HPDE6-E6E7 (cell line): ENCODE data around the gene RNF207.

Experiments
- DNase-seq: peaks from one replicate; pipeline ENCODE4 v3.0.0; 2011; ENCODE audit warnings: missing footprints; ENCODE audit errors: extremely low spot score

RNF207 gene

DNA sequence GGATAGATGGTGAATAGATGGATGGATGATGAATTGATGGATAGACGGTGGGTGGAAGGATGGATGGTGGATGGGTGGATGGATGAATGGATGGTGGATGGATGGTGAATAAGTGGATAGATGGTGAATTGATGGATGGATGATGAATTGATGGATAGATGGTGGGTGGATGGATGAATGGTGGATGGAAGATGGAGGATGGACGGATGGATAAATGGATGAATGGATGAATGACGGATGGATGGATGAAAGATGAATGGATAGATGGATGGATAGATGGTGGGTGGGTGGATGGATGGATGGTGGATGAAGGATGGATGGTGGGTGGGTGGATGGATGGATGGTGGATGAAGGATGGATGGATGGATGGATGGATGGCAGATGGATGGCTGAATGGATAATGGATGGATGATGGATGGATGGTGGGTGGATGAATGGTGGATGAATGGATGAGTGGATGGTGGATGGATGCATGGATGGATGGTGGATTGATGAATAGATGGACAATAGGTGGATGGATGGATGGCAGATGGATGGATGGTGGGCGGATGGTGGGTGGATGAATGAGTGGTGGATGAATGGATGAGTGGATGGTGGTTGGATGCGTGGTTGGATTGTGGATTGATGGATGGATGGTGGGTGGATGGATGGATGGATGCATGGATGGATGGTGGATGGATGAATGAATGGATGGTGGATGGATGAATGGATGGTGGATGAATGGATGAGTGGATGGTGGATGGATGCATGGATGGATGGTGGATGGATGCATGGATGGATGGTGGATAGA is 31.1 kb upstream of the RNF207 start:
- no peak for DNase-seq

DNA sequence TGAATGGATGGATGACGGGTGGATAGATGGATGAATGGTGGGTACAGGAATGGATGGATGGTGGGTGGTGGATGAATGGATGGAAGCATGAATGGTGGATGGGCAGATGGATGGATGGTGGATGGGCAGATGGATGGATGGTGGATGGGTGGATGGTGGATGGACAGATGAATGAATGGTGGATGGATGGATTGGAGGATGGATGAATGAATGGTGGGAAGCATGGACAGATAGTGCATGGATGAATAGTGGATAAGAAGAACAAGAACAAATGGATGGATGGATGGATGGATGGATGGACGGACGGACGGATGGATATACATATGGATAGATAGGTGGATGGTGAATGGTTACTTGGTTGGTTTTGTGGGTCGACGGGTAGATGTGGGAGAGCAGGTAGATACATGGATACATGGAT is 30.5 kb upstream of the RNF207 start:
- DNase-seq: no peak

DNA sequence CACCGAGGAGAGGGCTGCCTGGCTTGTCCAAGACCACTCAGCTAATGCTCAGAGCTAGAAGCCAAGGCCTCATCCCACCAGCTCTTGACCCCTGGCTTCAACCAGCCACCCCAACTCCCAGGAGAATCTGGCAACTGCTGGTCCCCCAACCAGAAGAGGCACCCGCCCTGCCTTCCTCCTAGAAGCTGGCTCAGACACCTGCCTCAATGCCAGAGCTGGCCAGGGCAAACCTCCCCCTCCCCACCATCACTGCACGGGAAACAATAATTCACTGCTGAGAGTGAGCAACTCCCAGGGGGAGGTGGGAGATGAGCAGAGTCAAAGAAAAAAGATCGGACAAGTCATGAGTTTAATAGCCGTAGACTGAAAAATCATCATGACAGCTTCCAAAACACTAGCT is 29.1 kb upstream of the RNF207 start:
- DNase-seq: no peak

DNA sequence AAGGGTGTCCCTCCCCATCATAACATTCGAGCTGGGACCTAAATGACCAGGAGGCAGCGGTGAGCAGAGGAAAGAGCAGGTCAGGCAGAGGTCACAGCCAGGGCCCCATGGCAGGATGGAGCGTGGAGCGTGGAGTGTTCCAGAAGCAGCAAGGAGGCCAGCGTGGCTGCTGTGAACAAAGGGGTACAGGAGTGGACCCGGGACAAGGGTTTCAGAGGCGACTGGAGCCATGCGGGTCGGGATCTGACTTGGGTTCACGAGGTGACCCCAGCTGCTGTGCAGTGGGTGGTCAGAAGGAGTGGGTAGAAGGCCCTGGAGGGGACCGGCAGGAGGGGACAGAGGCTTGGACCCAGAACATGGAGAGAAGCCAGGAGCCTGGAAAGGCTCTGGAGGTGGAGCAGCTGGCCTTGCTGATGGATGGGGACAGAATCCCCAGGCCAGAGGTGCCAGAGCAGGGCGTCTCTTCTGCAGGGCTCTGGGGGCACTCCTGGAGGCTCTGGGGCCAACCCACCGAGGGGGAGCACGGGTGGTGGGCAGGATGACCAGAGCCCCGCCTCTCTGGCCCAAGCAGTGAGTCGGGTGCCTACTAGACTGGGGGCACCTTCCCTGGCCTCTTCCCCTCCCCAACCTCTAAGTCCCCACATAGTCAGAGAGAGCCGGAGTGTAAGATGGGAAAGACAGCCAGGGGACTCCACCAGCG is 28.1 kb upstream of the RNF207 start:
- DNase-seq: no peak

DNA sequence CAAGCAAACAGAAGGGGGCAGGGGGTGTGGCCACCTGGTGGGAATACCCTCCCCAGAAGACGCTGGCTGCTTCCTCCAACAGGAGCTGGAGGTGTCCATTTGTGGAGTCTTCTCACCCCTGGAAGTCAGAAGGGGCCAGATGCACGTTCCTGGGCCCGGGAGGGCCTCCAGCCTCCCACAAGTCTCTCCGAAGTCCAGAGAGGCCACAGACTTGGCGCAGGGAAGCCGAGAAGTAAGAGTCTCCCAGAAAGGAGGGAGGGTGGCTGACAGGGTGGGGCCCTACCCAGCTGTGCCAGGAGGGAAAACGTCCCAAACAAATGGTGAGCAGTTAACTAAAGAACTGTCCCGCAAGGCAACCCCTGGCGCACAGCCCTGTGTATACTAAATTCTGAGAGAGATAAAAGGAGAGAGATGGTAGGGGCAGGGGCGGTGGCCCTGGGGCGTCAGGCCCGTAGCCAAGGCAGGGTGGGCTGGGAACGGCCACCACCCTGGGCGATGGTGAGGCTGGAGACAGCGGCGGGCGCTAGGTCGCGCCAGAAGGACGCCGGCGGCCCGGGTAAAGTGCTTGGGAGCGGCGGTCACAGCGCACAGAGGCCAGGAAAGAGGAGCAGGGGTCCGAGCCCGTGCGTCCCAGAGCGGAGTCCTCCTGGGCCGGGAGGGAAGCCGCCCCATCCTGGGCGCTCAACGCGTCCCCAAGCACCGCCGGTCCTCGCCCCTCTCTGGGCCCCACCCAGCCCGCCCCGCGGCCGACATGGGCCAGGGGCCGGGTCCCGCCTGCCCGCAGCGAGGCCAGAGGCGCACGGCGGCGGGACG is 27.0 kb upstream of the RNF207 start:
- no peak for DNase-seq

DNA sequence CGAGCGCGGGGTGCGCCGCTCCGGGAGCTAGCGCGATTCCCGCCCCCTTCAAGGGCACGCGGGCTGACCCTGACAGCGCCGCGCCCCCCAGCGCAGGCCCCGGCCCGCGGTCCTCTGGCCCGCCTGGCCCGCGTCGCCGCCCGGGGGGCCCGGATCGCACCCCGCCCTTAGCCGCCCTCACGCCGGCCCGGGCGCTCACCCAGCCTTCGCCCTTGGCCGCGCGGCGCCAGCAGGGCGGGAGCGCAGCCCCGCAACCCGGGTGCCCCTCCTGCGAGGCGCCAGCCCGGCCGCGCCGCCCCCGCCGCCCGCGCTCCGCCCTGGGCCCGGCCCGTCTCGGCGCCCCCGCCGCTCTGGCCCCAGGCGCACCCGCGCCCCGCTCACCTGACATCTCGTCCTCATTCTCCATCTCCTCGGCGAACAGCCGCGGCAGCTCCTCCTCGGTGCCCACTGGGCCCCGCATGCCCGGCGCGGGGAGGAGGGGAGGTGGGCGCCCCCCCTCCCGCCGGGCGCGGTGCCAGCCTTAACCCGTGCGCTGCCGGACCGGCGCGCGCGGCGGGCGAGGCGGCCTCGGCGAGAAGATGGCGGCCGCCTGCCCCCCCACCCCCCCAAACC is 26.2 kb upstream of the RNF207 start:
- no peak for DNase-seq

DNA sequence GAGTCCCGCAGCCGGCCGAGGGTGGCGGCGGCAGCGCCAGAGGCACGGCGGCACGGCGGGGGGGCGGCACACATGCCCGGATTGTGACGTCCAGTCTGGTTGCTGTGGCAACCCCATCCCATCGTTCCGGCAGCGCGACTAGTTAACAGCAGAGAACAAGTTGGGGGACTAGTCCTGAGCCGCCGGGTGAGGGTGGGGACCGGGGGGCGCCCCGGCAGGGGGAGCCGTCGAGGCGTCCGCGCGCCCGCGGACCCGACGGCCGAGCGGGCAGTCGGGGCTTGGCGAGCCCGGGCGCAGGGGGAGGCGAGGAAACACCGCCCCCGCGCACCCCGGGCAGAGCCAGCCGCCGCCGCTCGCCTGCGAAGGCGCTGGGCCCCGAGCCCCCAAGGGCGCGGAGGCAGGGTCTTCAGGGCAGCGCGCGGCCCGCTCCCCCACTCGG is 25.6 kb upstream of the RNF207 start, which contains the start of gene CHD5:
Gene CHD5 (minus strand): TSS at position 54 of the 439 bp plus-strand sequence. CDS start 298 bp downstream, outside the sequence.
- no peak for DNase-seq

DNA sequence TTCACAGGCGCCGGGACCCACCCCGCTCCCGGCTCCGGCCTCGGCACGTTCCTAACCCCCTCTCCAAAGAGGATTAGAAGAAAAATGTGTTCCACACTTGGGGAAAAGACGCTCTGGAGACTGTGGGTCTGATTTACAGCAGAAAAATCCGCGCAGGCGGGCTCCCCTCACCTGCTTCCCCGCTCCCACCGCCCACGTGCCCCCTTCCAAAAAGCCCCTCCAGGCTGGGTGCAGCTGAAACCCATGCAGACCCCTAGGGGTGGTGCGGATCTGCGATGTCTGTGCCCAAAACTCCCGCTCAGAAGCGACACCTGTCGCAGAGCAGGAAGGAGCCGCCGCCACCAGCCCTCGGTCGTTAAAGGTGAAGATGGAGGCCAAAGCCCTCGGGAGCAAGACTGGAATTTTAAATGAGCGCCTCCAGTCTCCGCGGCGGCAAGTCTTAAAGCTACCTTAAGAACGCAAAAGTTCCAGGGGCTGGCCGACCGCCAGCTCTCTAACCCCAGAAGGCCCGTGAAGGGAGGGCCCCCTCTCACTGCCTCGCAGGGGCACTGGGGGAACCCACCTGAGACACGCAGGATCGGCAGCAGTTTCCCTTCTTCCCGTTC is 25.1 kb upstream of the RNF207 start:
- DNase-seq: no peak

DNA sequence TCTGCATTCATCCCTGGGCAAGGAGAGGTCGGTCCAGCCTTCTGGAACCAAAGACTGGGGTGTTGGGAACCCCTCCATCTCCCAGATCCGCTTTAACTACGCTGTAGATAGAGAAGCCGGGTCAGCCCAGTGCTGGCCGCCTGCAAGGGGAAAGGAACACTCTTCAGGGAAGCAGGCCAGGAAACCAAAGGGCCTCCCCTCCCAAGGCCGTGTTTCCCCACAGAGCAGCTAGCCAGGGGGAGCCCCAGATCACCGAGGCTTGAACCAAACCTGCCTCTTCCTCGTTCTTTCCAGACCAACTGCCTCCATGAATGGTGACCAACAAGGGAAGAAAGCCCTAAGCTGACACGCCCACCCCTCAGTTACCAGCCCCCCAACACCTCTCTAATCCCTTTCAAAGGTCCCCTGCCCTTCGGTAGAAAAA is 24.6 kb upstream of the RNF207 start:
- DNase-seq: no peak

DNA sequence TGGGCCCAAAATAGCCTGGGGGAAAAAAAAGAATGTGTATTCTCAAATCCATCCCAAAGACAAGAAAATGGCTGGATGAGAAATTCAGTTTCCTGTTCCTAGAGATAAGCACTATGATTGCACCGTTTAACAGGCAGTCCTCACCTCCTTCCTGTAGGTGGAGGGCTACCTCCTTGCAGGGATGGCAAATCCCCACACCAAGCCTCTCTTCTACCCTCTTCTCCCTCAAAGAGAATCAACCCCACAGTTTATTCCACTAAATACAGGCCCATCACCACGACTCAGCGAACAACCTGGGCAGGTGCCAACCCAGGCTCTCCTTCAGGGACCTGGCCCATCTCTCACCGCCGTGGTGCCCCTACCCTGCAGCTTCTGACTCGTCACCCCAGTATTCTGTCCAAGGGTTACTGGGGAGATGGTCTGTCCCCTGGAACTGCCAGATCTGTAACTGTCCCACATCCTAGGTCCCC is 22.4 kb upstream of the RNF207 start:
- no peak for DNase-seq

DNA sequence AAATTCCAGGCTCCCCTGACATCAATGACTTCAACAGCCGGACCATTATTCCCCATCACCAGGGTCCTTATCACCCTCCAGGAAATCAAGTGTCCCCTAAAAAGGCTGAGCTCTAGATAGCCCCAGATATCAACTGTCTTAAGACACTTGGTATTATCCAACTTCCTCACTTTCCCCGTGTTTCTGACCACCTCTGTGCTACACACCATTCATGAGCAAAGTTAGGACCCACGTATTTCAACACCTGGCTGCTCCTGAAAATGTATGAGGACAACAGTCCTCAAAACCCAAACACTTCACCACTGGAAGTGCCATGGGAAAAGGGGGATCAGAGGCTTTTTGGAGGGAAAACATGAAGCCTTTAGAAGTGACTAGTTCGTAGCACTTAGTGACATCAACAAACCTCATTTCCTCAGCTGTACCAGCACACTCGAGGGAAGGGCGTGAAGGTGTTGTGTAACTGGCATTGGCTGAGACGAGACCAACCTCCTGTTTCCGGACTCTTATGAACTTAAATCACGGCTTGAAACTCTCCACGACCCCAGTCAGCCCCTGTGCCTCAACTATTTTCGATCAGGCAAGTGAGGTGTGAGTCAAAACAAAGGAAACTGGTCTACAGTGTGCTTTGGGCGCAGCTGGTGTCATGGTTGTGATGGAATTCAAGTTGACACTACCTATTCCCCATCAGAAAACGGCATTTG is 21.7 kb upstream of the RNF207 start:
- no peak for DNase-seq

DNA sequence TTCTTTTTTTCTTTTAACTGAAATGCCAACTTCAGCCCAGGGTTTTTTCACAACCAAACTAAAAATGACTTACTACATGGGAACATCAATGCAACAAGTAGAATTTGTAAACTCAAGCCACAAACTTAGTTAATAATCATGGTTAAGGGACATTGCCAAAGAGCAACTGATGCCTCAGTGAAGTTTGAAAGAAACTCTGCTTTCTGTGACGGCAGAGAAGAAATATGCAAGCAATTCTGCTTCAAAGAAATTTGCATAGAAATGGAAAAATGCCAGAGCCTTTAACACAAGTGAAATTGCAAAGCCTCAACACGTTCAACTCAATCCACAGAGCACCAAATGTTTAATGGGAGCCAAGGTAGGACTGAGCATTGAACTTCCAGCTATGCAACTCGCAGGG is 20.8 kb upstream of the RNF207 start:
- DNase-seq: no peak

DNA sequence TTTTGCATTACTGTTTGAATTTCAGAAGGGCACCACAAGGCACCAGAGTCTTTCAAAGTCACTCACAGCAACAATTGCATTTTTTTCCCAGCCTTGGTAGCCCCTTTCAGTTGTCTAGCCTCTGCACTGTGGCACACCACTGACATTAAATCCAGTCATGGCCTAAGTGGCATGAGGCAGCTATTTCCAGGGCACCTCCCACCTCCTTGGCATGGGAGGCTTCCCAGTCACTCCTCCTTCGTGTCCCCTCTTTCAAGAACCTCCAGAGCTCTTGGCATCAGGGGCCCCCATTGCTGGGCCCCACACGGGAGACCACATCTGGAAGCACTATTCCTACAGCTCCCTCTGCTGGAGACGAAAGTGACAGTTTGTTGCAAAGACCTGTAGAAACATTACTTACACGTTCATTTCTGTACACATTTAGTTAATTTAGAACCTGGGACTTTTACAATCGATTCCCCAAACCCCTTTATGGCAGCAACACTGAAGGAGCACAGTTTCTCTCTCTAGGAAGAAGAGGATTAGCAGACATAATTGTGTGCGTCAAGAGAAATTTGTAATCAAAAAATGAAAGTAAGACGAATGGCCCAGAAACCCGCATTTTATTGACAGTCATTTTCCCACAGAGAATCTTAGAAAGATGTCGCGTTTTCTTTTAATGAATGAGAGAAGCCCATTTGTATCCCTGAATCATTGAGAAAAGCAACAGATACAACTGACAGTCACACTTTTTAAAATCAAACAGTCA is 20.1 kb upstream of the RNF207 start:
- no peak for DNase-seq

DNA sequence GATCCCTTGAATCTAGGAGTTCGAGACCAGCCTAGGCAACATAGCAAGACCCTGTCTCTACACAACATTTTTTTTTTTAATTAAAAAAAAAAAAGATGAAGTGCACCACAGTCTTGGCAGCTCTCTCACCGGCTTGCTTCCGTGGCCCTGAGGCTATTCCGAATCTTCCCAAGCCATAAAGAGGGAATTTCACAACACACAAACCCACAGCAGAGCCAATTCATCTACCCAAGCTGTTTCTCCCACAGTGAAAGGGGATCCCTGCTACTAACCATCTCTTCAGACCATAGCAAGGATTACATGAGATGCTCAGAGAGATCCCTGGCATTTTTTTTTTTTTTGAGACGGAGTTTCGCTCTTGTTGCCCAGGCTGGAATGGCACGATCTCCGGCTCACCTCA is 17.5 kb upstream of the RNF207 start:
- DNase-seq: no peak

DNA sequence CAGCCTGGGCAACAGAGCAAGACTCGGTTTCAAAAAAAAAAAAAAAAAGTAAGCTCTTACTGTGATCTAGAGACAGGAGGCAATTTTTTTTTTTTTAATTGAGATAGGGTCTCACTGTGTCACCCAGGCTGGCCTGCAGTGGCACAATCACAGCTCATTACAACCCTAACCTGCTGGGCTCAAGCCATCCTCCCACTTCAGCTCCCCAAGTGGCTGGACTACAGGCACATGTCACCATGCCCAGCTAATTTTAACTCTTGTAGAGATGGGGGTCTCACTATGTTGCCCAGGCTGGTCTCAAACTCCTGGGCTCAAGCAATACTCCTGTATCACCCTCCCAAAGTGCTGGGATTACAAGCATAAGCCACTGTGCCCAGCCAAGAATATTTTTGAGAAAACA is 14.0 kb upstream of the RNF207 start:
- no peak for DNase-seq

DNA sequence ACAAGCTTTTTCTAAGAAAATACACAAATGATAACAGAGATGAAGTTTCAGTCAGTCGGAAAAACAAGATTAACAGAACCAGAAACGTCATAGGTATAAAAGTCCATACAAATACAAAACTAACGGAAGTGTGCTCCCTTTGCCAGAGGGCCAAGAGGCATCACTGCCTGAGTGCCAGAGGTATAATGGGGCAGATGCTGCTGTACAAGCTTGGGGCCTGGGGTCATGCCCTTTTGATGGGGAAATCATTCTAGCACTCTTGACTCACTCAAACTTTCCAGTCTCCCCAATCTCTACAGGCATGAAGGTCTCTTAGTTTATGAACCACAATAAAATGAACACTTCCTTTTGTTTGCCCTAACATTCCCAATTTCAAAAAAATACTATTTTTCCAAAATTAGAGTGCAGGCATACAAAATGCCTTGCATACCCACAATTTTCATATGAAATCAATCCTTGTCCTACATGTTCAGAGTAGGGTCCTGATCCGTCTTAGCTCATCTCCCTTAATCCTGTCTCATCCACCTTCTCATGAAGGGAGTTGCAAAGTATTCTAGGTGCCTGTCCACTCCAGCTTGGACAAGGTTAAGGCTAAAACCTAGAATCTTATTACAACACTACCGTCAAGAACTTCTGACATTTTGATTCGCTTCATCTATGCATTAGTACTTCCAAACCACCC is 8.0 kb upstream of the RNF207 start:
- no peak for DNase-seq

DNA sequence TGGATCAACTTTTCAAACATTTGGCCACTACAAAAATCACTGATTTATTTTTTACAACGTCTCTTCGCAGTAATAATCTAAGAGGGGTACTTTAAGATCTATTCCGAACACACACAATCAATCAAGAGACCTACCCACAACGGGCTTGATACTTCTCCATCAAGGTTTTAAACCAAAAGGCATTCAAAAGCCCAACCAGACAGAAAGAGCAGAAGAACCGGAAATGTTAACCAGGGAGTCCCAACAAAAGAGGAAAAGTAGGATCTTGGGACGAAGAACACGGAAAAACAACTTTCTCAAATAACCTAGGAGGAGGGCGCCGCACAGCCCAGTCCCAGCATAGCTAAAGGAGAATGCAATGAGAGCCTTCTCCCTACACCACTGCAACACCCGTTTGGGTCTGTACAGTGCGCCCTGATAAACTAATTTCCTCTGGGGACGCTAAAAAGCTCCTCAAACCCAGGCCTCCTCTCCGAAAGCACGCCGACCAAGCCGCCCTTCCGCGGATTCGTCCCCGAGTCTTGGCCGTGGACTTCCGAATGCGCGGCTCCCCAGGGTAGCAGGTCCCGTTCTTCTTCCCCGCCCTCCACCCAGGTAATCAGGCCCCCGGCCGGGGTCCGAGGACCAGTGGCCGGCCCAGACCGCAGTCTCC is 7.1 kb upstream of the RNF207 start:
- no peak for DNase-seq

DNA sequence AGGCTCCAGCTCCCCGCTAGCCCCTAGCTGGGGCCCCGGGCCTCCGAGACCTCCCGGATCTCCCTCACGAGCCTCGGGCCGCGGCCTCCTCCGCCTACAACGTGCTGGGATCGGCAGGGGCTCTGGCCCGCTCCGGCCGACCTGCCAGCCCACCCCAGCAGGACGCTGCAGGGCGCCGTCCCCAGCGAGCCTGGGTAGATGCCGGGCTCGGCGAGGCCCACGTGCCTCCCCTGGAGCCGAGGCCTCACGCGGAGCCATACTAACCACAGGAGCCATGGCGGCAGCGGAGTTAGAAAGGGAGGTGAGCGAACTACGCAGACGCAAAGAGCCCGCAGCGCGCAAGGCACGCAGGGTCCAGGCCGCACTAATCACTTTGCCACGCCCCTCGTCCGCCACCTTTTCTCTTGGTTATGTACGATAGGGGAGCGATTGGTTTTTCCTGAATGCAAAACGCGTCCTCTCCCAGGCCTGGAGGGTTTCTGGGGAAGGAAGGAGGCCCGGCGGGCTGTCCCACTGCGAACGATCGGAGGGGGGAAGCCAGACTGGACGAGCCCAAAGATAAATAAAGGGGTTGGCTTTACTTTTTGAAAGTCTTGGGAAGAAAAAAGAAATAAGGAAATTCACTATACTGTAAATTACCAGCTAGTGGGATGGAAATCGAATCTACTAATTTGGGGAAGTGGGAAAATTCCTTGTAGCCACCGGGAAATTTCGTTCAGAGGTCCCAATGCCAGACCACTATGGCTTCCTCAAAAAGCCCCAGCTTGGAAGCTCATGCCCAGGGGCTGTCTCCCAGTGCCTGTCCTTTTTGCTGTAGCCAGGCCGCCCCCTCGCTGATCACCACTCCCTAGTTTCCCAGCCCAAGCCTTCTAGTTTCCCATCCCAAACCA is 6.4 kb upstream of the RNF207 start, which contains the start of gene RPL22:
Gene RPL22 (minus strand): TSS at position 298 of the 890 bp plus-strand sequence. CDS start 22 bp downstream, at position 276.
- peak; percentile 89 for DNase-seq
